ENCODE results near the gene SIGLEC9. TPM values are rescaled to one million over a fixed set of nuclear protein-coding genes. Genes with fewer than 3 reads are reported as not detected.

SIGLEC9 gene
- total and polyA plus RNA-seq, 2 of the 8 experiments (the other 6 are each of a cell fraction or from before 2014, with no cell fraction given), result not detected

- TF ChIP-seq, protein P1, sequence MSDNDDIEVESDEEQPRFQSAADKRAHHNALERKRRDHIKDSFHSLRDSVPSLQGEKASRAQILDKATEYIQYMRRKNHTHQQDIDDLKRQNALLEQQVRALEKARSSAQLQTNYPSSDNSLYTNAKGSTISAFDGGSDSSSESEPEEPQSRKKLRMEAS (IDR thresholded peaks at IDR 0.05), result no peak
- TF ChIP-seq ATF3 (IDR thresholded peaks at IDR 0.05; ENCODE audit: insufficient read depth, low read depth, low read length) (no peak), SIN3A (conservative IDR thresholded peaks at IDR 0.05 in 1 of 2, IDR thresholded peaks at IDR 0.05 in 1 of 2; ENCODE audit: low read depth in 1 of 2, low read length in 2 of 2) (no peak), CBX5 (IDR thresholded peaks at IDR 0.05; ENCODE audit: low read depth, low read length) (no peak)
These were observed 490 bp upstream of the SIGLEC9 start (continued) for GRCh38 chr19:51124216-51124615.

All from H1 (cell line).